Upper lobe of left lung (tissue), 4 donors: Measurements from ENCODE around the gene STK25.

Experiments
- EP300 ChIP-seq, 4 donors: sonication (generic); formaldehyde crosslinking; IDR thresholded peaks; one replicate each; pipeline ENCODE4 v1.5.1; 2017; ENCODE audit warnings: antibody characterized with exemption in 4 of 4, control low read depth in 2 of 4
- POLR2A ChIP-seq, 4 donors: fragments of 450-650 bp; IDR thresholded peaks; one replicate each; pipeline ENCODE4 v1.5.1; 2016 to 2017; ENCODE audit warnings: antibody characterized with exemption in 4 of 4, mild to moderate bottlenecking in 2 of 4
- POLR2AphosphoS5 ChIP-seq, 2 donors: sonication (generic); formaldehyde crosslinking; IDR thresholded peaks; one replicate each; pipeline ENCODE4 v1.5.1; 2017; ENCODE audit warnings: antibody characterized with exemption in 2 of 2
- TF ChIP-seq, protein P1 (sequence below), 6 experiments: fragments of 450-650 bp in 4 of 6; fragments of 200-600 bp in 2 of 6; sonication (generic) in 2 of 6; IDR thresholded peaks; one replicate each; pipeline ENCODE4 v1.5.1; 2016 to 2019; ENCODE audit warnings: antibody characterized with exemption in 6 of 6

DNA sequence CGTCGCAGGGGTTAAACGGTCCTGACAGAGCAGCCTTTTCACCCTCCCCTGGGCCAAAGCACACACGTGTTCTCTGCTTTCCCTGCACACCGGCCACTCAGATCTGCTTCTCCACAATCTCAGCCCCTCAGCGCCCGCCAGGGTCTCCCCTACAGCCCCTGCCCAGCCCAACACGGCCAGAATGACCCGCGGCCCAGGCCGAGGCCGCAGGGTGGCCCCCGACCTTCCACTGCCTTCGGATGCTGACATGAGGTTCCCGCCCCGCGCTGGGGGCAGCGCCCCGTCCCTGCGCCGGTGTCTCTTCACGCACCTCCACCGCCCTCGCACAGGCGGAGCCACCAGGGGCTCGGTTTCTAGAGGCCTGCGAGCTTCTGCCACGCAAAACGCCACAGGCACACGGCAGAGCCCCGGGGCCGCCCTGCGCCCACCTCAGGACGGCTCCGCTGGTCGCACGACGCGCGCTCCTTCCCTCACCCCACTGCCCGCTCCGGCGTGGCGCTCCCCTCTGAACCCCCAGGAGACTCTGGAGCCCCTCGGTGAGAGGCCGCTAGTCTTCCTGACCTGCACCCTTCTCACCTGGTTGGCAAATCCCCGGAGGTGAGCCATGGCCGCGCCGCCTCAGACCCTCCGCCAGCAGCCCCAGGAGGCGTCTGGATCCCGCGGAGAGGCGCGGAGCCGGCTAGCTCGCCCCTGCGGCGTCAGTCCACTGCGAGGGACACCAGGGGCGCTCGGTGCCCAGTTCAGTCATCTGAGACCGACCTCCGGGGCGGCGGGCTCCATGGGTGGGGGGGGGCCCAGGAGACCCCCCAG is 749 bp downstream of the STK25 start:
- TF ChIP-seq, protein P1, sequence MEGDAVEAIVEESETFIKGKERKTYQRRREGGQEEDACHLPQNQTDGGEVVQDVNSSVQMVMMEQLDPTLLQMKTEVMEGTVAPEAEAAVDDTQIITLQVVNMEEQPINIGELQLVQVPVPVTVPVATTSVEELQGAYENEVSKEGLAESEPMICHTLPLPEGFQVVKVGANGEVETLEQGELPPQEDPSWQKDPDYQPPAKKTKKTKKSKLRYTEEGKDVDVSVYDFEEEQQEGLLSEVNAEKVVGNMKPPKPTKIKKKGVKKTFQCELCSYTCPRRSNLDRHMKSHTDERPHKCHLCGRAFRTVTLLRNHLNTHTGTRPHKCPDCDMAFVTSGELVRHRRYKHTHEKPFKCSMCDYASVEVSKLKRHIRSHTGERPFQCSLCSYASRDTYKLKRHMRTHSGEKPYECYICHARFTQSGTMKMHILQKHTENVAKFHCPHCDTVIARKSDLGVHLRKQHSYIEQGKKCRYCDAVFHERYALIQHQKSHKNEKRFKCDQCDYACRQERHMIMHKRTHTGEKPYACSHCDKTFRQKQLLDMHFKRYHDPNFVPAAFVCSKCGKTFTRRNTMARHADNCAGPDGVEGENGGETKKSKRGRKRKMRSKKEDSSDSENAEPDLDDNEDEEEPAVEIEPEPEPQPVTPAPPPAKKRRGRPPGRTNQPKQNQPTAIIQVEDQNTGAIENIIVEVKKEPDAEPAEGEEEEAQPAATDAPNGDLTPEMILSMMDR (IDR thresholded peaks at IDR 0.05) = peak in 5 of 6 experiments; percentile 13 to 50 (median 22)
- TF ChIP-seq EP300 (IDR thresholded peaks at IDR 0.05) (no peak), POLR2AphosphoS5 (IDR thresholded peaks at IDR 0.05) (no peak), POLR2A (IDR thresholded peaks at IDR 0.05) (no peak)
